Activated T-helper 1 cell treated with anti-CD3 and anti-CD28 coated beads, Interleukin-2, amount 50 U/mL, for 16 hours (primary cell): ENCODE data around the gene NHS.

ENCODE experiments used
- DNase-seq, 2 donors: peaks; one replicate each; pipeline ENCODE4 v3.0.0-alpha.2; 2020; ENCODE audit warnings: low read depth in 1 of 2, low spot score in 1 of 2

Gene NHS

DNA sequence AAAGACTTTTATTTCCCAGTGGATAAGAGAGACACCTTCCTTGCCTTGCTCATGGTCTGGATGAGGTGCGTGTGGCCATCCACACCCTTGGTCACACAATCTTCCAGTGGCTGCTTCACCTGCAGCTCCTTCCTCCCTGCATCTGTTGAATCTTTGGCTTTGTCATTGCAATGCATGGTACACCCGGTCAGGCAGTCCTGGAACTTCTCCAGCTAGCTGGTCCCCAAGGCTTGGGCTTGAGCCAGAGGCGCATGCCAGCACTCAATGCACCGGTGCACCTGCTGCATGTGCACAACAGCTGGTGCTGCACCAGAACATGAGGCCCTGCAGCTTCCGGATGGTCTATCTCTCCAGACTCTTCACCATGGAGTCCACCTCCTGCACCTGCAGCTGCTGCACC is 394.0 kb downstream of the NHS start:
- no peak for DNase-seq

DNA sequence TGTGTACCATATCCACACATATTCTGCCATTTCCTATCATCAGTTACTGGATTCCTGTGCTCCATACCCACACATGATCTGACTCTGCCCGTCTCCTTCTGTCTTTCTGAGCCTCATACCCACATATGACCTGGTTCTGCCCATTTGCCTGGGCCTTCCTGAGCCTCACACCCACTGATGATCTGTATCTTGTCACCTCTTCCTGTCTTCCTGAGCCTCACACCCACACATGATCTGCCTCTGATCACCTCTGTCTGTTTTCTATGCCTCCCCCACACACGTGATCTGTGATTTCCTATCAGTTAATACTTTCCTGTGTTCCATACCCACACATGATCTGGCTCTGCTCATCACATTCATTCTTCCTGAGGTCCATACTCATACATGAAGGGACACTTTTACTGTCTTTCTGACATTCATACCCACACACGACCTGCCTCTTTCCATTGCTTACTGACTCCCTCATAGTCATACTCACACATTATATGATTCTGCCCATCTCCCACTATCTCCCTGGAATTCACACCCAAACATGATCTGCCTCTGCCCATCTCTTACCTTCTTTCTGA is 394.8 kb downstream of the NHS start:
- no peak for DNase-seq

DNA sequence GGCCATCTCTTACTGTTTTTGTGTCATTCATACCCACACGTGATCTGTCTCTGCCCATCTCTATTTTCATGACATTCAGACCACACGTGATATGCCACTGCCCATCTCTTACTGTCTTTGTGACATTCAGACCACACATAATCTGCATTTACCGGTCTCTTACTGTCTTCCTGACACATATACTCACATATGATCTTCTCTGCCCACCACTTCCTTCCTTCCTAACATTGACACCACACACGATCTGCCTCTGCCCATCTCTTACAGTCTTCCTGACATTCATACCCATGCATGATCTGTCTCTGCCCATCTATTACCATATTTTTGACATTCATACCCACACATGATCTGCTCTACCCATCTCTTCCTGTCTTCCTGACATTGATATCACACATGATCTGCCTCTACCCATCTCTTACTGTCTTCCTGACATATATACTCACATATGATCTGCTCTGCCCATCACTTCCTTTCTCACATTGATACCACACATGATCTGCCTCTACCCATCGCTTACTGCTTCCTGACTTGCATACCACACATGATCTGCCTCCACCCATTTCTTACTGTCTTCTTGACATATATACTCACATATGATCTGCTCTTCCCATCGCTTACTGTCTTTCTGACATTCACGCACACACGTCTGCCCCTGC is 398.3 kb downstream of the NHS start:
- DNase-seq = no peak

DNA sequence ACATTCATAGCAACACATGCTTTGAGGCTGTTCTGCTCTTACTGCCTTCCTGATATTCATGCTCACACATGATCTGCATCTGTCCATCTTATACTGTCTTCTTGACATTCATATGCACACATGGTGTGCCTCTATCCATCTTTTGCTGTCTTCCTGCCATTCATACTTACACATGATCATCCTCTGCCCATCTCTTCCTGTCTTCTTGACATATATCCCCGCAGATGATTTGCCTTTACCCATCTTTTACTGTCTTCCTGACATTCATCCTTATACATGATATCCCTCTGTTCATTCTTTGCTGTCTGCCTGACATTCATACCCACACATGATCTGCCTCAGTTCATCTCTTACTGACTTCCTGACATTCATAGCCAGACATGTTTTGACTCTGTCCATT is 399.1 kb downstream of the NHS start:
- no peak for DNase-seq

DNA sequence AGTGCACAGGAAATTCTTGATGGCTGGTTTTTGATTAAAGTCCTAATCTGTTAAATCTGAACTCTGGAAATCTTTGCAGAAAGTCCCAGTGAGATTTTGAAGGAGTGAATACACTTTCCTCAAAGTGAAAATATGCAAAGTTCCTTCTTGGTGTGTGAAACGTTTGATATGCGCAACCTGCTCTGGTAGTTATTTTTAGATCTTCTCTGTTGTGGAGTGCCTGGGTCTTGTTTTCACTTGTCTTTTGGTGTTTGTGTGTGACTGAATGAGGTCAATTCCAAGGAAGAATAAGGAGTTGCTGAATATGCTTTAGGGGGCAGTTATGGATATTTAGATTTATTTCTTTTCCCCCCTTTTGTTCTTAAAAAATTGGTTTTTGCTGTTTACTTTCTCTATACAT is 404.0 kb downstream of the NHS start:
- no peak for DNase-seq

DNA sequence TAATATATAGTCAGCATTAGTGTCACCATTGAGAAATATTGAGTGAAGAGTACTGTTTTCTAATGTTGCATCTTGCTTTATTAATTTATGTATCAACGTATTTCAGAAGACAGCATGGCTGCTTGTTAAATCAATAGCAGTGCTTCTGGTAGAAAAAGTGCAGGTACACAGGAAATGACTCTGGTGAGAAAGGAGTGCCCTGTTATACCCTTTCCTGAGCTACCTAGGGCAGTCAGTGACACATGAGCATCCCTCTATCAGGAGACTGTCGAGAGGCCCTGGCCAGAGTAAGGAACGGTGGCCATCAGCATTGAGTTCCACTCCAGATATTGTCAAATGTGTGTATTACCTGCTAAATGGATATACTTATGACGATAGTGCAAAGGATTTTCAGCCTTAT is 404.4 kb downstream of the NHS start:
- DNase-seq = no peak
